SU-DHL-6 (cell line): ENCODE data around the gene ZG16.

Experiments
- EZH2phosphoT487 ChIP-seq: fragments of 200-600 bp; sonication (generic), shearing (Covaris generic); conservative IDR thresholded peaks from 2 replicates; pipeline ENCODE4 v1.6.1; 2018; ENCODE audit warnings: mild to moderate bottlenecking, antibody characterized with exemption, low read length, moderate library complexity, mixed read lengths
- TF ChIP-seq, protein P1 (sequence below): fragments of 200-600 bp; sonication (generic); IDR thresholded peaks from one replicate; pipeline ENCODE4 v1.5.1; 2017; ENCODE audit warnings: antibody characterized with exemption, mild to moderate bottlenecking, low read length, moderate library complexity; ENCODE audit not compliant: insufficient read depth, poor library complexity, severe bottlenecking

DNA sequence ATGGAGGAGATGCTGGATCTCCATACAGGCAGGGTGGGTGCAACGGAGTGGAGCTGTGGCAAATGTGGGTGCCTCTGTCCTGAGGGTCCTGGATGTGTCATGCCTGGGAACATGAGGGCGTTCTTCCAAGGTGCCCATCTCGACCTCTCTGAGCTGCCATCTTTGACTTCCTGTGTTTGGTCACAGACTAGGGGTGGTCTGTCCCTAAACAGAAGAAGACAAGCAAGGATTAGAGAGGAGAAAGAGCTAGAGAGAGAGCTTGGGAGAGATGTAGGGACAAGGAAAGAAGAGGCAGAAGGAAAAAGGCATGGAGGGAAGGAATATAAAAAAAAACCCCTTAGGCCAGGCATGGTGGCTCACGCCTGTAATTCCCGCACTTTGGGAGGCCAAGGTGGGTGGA lies 3.3 kb upstream of the ZG16 start:
- TF ChIP-seq, protein P1, sequence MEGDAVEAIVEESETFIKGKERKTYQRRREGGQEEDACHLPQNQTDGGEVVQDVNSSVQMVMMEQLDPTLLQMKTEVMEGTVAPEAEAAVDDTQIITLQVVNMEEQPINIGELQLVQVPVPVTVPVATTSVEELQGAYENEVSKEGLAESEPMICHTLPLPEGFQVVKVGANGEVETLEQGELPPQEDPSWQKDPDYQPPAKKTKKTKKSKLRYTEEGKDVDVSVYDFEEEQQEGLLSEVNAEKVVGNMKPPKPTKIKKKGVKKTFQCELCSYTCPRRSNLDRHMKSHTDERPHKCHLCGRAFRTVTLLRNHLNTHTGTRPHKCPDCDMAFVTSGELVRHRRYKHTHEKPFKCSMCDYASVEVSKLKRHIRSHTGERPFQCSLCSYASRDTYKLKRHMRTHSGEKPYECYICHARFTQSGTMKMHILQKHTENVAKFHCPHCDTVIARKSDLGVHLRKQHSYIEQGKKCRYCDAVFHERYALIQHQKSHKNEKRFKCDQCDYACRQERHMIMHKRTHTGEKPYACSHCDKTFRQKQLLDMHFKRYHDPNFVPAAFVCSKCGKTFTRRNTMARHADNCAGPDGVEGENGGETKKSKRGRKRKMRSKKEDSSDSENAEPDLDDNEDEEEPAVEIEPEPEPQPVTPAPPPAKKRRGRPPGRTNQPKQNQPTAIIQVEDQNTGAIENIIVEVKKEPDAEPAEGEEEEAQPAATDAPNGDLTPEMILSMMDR = no peak
- no peak for TF ChIP-seq EZH2phosphoT487
